ENCODE results near the gene ZBTB48. TPM values are rescaled to one million over a fixed set of nuclear protein-coding genes. Genes with fewer than 3 reads are reported as not detected.

The ZBTB48 gene
- total and polyA plus RNA-seq, 2 donors (not counting 1 experiment from before 2014, with no cell fraction given), result 5.7 to 16.0 TPM

GRCh38 chr1:6534248-6534822, 45.5 kb upstream of the ZBTB48 start:
- no peaks in the 10 kb centered on the region for H3K27me3 ChIP-seq (ENCODE audit: control insufficient read depth, insufficient read depth, low read length)
- DNase-seq (ENCODE audit: low read depth in 2 of 2), result no peak
- no peak overlapping the region for H3K4me2 ChIP-seq (ENCODE audit: extremely low read depth, insufficient read depth, low read length)
- H3K27ac ChIP-seq (ENCODE audit: insufficient read depth, low read length), result no peak overlapping the region
- H4K20me1 ChIP-seq (ENCODE audit: control insufficient read depth, extremely low read depth, insufficient read depth, low read length), result peaks cover 3% of the 10 kb centered on the region
- H3K36me3 ChIP-seq (ENCODE audit: control insufficient read depth, insufficient read depth, low read length), result peaks cover 13% of the 10 kb centered on the region
- no peak overlapping the region for H3K4me3 ChIP-seq (replicated peaks in 1 of 4; ENCODE audit: control extremely low read depth in 1 of 4, insufficient read depth in 1 of 4, low read depth in 3 of 4, low read length in 4 of 4)
- H2AFZ ChIP-seq (ENCODE audit: low read length), result no peak overlapping the region
- no peaks in the 10 kb centered on the region for H3K9me3 ChIP-seq (ENCODE audit: control insufficient read depth, insufficient read depth, low read depth, low read length)
- no peaks in the 10 kb centered on the region for H3K79me2 ChIP-seq (ENCODE audit: control insufficient read depth, insufficient read depth, low read length)
- H3K4me1 ChIP-seq (ENCODE audit: control insufficient read depth, extremely low read depth, insufficient read depth, low read length), result no peaks in the 10 kb centered on the region
- TF ChIP-seq EZH2 (IDR thresholded peaks at IDR 0.05; ENCODE audit: low read length, missing control alignments), result no peak
- no peak for TF ChIP-seq CTCF (conservative IDR thresholded peaks at IDR 0.05 in 1 of 2, IDR thresholded peaks at IDR 0.05 in 1 of 2; ENCODE audit: low read depth in 1 of 2, low read length in 2 of 2)
- H3K9ac ChIP-seq (ENCODE audit: insufficient read depth, low read length), result no peak overlapping the region

- Histone ChIP-seq H3K79me2 (ENCODE audit: control insufficient read depth, insufficient read depth, low read length) (no peaks in the 10 kb centered on the region), H3K4me2 (ENCODE audit: extremely low read depth, insufficient read depth, low read length) (no peak overlapping the region), H2AFZ (ENCODE audit: low read length) (no peak overlapping the region), H4K20me1 (ENCODE audit: control insufficient read depth, extremely low read depth, insufficient read depth, low read length) (peaks cover 3% of the 10 kb centered on the region), H3K27me3 (ENCODE audit: control insufficient read depth, insufficient read depth, low read length) (no peaks in the 10 kb centered on the region), H3K27ac (ENCODE audit: insufficient read depth, low read length) (no peak overlapping the region), H3K9ac (ENCODE audit: insufficient read depth, low read length) (no peak overlapping the region), H3K9me3 (ENCODE audit: control insufficient read depth, insufficient read depth, low read depth, low read length) (no peaks in the 10 kb centered on the region), H3K4me3 (replicated peaks in 1 of 4; ENCODE audit: control extremely low read depth in 1 of 4, insufficient read depth in 1 of 4, low read depth in 3 of 4, low read length in 4 of 4) (no peak overlapping the region), H3K36me3 (ENCODE audit: control insufficient read depth, insufficient read depth, low read length) (peaks cover 13% of the 10 kb centered on the region), H3K4me1 (ENCODE audit: control insufficient read depth, extremely low read depth, insufficient read depth, low read length) (no peaks in the 10 kb centered on the region)
- no peak for DNase-seq (ENCODE audit: low read depth in 2 of 2)
- TF ChIP-seq EZH2 (IDR thresholded peaks at IDR 0.05; ENCODE audit: low read length, missing control alignments) (no peak), CTCF (conservative IDR thresholded peaks at IDR 0.05 in 1 of 2, IDR thresholded peaks at IDR 0.05 in 1 of 2; ENCODE audit: low read depth in 1 of 2, low read length in 2 of 2) (no peak)
Observed at GRCh38 chr1:6535214-6535613, 44.6 kb upstream of the ZBTB48 start.

GRCh38 chr1:6536291-6536690, 43.5 kb upstream of the ZBTB48 start:
- Histone ChIP-seq H3K79me2 (ENCODE audit: control insufficient read depth, insufficient read depth, low read length) (no peaks in the 10 kb centered on the region), H3K9ac (ENCODE audit: insufficient read depth, low read length) (no peak overlapping the region), H3K4me3 (replicated peaks in 1 of 4; ENCODE audit: control extremely low read depth in 1 of 4, insufficient read depth in 1 of 4, low read depth in 3 of 4, low read length in 4 of 4) (no peak overlapping the region), H3K9me3 (ENCODE audit: control insufficient read depth, insufficient read depth, low read depth, low read length) (no peaks in the 10 kb centered on the region), H4K20me1 (ENCODE audit: control insufficient read depth, extremely low read depth, insufficient read depth, low read length) (peaks cover 3% of the 10 kb centered on the region), H3K27me3 (ENCODE audit: control insufficient read depth, insufficient read depth, low read length) (no peaks in the 10 kb centered on the region), H2AFZ (ENCODE audit: low read length) (no peak overlapping the region), H3K36me3 (ENCODE audit: control insufficient read depth, insufficient read depth, low read length) (peaks cover 12% of the 10 kb centered on the region), H3K4me1 (ENCODE audit: control insufficient read depth, extremely low read depth, insufficient read depth, low read length) (no peaks in the 10 kb centered on the region), H3K27ac (ENCODE audit: insufficient read depth, low read length) (no peak overlapping the region), H3K4me2 (ENCODE audit: extremely low read depth, insufficient read depth, low read length) (no peak overlapping the region)
- TF ChIP-seq CTCF (conservative IDR thresholded peaks at IDR 0.05 in 1 of 2, IDR thresholded peaks at IDR 0.05 in 1 of 2; ENCODE audit: low read depth in 1 of 2, low read length in 2 of 2), result no peak
- TF ChIP-seq EZH2 (IDR thresholded peaks at IDR 0.05; ENCODE audit: low read length, missing control alignments), result no peak
- DNase-seq (ENCODE audit: low read depth in 2 of 2), result no peak

Data from fibroblast of lung (primary cell).